Activated CD4-positive, alpha-beta T cell treated with anti-CD3 and anti-CD28 coated beads, Interleukin-2, amount 50 U/mL, for 4 hours (primary cell): Measurements from ENCODE around the gene PIH1D1.
"Not testable (repeated sequence)": the region's sequence is repeated elsewhere in the genome, so short reads cannot be mapped to it uniquely, and the experiment has no call there.

Source experiments
- DNase-seq, 2 experiments: peaks; one replicate each; pipeline ENCODE4 v3.0.0-alpha.2; 2020

PIH1D1 gene

DNA sequence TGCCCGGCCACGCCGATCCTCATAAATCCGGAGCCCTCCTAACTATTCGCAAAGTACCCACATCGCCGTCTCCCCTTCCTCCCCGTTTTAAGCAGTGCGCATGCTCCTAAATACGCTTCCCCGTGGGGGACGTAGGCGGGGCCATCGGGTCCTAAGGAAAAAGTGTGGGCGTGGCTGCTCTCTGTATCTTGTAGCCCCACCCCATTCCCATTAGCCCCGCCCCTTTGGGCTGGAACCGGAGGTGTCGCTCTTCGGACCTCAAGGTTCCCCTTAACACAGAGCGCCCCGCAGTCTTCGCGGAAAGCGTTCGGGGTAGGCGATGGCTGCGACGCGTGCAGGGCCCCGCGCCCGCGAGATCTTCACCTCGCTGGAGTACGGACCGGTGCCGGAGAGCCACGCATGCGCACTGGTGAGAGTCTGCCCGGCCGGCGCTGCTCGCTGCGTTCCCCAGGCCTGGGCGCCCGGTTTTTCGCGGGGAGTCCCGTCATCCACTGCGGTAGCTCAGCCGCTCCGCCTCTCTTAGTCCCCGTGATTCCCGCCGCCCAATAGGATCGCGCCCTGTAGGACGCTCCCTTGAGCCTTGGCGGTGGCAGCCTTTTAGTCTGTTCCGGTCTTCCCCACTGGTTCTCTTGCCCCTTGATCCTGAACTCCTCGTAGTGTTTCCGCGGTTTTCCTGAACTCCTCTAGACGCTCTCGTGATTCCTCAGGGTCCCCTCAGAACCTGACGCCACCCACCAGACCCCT is 1.6 kb upstream of the PIH1D1 start, which contains the start of gene ALDH16A1:
Gene ALDH16A1 (plus strand): TSS at position 213 of the 744 bp plus-strand sequence. CDS start 107 bp downstream, at position 320.
- peak; percentile 95 to 96 for DNase-seq

DNA sequence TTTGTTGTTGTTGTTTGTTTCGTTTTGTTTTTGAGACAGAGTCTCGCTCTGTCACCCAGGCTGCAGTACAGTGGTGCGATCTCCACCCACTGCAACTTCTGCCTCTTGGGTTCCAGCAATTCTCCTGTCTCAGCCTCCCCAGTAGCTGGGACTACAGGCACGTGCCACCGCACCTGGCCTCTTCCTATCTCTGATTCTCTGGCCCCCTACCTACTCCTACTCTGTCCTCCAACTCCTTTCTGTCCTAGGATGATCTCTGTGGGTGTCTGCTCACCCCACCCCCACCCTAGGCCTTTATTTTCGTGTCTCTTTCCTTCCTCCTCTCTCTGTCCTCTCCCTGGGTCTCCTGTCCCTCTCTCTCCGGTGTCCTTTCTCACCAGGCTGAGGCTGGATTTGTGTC is 1.2 kb downstream of the PIH1D1 start:
- DNase-seq = no peak

DNA sequence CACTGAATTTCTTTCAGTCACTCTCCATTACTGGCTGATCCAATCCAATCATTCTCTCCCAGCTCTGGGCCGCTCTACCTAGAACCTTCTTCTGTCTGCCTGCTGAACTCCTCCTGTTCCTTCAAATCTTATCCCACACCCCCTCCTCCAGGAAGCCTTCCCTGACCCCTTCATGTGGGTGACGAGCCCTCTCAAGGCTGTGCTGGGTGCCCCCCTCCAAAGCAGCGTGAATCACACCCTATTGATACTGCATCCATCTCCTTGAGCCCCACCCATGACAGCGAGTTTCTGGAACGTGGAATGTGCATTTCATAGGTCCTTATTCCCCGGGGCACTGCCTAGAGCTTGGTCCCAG is 3.2 kb downstream of the PIH1D1 start:
- no peak for DNase-seq

DNA sequence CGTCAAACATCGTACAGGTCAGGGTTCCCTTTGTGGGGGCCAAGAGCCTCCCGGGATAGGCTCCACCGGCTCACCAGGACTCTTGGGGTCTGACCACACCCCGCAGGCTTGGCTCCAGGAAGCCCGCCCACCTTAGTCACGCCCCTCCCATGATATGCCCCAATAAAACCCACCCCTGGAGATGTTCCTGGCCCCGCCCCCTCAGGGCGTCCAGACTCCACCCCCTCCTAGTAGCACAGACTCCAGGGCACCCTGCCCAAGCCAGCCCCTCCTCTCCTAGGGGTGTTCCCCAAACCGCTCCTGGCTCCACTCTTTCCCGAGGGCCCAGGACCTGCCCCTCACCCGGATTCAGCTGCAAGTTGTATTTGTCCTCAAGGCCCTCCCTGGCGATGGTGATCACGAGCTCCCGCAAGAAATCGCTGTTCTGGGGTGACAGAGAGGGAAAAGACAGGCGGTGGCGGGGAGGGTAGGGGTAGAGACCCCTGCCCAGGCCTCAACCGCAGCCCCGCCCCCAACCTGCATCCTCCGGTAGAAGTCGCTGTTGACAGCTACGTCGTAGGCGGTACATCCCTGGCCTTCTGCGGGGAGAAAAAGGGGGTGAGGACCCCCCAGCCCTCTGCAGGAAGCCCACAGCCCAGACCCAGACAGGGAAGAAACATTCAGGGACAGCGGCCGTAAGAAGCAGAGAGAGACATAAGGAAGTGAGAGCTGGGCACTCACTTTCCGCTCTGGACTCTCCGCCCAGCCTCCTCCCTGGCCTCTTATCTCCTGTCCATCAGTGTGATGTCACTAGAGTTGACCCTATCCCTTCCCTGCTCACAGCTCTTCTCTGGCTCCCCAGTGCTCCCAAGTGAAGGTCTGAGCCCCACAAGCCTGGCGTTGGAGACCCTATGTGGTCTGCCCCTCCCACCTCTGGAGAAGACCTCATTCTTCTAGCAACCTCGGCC is 3.9 kb downstream of the PIH1D1 start:
- DNase-seq = no peak

DNA sequence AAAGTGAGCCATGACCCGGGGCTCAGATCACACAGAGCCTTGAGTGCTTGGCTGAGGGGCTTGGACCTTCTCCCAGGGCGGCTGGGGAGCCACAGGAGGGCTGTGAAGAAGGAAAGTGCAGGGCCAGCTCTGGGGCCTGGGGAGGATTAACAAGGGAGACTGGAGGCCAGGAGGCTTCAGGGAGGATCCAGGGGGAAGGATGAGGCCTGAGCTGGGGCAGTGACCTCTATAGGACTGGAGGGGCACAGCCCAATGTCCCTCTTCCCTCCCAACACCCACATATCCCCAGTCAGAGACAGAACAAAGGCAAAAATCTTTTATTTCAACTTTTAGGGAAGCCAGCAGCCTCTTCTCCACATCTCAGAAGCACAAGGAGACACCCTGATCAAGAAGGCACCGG is 5.6 kb downstream of the PIH1D1 start:
- DNase-seq = no peak

DNA sequence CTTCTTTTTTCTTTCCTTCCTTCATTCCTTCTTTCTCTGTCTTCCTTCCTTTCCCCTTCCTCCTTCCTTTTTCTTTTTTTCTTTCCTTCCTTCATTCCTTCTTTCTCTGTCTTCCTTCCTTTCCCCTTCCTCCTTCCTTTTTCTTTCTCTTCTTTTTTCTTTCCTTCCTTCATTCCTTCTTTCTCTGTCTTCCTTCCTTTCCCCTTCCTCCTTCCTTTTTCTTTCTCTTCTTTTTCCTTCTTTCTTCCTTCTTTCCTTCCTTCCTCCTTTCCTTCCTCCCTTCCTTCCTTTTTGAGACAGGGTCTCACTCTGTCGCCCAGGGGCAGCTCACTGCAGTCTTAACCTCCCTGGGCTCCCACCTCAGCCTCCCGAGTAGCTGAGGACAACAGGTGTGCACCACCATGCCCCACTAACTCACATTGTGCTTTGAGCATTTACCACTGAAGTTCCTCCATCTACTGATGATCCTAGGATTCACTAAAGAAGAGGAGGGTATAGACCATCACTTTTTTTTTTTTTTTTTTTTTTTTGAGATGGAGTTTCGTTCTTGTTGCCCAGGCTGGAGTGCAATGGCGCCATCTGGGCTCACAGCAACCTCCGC is 7.4 kb downstream of the PIH1D1 start:
- not testable (repeated sequence) for DNase-seq

DNA sequence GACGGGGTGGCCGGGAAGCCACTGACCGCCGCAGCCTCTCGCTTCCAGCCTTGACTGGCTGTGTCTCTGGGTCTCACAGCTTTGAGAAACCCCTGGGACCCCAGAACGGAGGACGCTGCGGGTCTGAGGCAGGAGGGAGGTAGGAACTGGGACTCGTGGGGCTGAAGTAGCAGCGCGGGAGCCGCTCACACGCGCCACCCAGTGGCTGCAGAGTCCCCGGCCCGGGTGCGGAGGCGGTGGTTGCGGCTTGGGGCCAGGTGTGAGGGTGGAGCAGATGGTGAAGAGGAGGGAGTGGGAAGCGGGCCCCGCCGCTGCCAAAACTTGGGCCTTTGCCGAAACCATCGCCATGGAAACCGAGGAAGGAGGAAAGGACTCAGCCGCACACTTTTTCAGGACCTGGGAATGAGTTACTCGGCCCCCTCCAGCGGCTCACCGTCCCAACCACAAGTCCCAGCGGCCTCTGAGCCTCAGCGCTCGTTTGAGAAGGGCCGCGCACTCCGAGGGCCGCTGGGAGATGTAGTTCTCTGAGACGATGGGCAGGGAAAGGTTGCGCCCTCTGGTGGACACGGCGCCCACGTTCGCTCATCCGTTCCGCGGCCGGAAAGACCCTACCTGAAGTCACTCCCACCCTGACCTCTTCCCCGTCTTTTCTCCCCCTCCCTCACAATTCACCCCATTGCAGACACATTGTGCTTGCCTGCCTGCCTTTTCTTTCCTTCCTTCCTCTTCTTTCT is 8.1 kb downstream of the PIH1D1 start:
- peak; percentile 90 for DNase-seq

DNA sequence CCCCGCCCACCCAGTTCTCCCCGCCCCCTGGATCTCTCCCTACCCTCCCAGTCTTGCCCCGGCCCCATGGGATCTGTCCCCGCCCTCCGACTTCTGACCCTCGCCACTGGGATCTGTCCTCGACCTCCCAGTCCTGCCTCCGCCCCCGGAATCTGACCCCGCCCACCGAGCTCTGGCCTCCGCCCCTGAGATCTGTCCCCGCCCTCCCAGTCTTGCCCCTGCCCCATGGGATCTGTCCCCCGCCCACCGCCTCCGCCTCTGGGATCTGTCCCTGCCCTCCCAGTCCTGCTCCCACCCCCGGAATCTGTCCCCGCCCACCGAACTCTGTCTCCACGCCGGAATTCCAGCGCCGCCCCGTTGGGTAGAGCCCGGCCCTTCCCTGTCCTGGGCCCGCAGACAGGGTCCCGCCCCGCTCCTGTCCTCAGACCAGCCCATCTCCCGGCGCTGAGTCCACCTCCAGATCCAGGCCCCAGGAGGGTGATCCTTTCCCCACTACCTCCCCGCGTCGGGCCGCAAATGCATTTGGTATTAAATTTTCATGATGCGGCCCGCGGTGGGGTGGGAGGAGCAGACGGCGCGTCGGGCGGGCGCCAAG is 8.7 kb downstream of the PIH1D1 start:
- peak; percentile 24 to 40 for DNase-seq

DNA sequence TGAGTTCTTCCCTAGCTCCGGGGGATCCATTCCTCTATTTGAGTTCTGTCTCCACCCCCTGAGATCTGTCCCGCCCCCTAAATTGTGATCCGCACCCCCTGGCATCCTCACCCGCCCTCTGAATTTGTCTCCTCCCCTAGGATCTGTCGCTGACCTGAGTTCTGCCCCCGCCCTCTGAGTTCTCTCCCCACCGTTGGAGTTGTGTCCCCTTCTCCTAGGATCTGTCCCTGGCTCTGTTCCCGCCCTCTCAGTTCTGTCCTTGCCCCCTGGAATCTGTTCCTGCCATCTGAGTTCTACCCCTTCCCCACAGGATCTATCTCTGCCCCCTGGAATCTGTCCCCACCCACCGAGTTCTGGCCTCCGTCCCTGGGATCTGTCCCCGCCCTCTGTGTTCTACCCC is 9.3 kb downstream of the PIH1D1 start:
- no peak for DNase-seq

DNA sequence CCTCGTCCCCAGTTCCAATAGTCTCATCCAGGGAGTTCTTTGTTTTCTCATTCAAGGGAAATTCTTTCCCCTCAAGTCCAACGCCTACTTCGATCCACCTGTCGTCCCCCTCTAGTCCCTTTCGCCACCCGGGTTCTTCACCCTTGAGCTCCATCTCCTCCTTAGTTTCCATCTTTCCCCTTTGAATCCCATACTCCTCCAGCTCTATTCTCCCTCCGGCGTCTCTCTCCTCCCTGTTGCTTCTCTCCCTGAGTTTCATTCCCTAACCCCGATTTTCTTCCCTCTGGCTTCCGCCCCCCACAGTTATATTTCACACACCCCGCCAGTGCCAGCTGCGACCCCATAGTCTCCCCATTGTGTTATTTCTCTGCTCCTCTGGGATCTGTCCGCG is 9.7 kb downstream of the PIH1D1 start:
- no peak for DNase-seq

DNA sequence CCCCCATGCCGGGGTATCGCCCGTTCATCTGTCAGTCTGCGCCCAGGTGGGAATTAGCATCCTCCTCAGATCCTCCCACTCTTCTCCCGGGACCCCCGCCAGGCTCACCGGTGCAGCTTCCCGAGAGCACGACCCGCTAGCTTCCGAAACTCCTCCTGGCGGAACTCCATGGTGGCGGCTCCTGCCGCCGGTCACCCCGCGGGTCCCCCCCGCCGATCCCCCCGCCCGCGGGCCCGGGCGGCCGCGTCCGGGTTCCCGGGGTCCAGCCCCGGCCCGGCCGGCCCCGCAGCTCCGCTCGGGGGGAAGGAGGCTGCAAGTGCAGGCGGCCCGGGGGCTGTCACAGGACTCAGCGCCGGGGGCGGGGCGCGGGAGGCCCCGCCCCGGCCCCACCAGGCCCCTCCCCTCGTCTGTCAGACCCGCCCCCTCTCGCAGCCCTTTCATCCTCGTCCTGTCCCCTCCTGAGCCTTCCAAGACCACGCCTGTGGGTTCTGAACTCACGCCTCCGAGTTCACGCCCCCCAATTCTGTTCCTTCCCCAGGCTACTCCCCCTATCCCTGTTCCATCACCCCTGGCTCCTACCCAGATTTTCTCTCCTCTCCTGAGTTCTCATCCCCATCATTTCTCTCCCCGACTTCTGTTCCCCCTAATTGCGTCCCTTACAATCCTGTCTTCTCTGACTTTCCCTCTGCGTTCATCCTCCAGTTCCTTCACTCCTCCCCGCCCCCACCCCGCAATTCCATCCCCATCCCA is 10.2 kb downstream of the PIH1D1 start, which contains the start of gene SLC17A7:
Gene SLC17A7 (minus strand): TSS at position 318 of the 750 bp plus-strand sequence. CDS start 148 bp downstream, at position 170.
- no peak for DNase-seq

DNA sequence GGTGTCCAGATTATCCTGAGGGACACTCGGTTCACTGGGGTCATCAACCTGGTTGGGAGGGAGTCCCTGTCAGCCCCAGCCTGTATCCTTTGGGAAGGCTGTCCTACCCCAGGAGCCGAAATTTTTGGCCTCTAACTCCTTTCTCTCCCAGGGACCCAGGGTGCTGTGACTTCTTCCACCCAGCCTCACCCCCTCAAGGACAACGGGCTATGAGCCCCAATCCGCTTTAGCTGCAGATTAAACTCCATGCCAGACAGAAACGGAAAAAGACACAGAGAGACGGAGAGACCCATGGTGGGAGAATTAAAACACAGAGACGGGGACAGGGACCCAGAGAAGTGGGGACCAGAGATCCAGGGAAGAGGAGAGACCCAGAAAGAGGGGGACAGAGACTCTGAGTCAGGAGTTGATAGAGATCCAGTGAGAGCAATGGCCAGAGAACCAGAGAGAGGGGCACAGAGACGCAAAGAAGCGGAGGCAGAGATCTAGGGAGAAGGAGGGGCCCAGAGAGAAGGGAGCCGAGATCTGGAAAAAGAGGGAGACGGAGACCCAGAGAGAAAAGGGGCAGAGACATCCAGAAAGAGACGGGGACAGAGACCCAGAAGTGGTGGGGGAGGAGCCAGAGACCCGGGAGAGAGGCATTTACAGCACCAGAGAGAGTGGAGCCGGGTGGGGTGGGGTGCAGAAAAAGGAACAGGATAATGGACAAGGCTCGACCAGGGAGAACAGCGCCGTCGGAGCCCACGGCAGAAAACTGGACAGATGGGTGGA is 11.0 kb downstream of the PIH1D1 start:
- no peak for DNase-seq

DNA sequence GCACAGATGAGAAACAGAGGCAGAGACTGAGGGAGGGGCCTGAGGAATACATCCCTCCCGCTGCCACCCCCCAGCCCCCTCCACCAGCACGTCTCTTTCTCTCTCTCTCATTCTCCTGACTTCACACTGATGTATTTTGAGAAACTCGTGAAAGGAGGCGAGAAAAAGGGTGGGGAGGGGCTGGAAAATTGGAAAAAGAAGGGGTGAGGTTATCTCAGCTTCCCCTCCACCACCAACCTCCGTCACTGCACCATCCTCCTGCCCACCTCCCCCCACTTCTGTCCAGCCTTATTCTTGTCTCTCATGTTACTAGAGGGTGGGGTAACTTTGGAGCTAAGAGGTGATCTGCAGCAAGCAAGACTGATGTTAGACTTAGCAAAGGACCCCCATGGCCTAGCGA is 11.8 kb downstream of the PIH1D1 start:
- no peak for DNase-seq

DNA sequence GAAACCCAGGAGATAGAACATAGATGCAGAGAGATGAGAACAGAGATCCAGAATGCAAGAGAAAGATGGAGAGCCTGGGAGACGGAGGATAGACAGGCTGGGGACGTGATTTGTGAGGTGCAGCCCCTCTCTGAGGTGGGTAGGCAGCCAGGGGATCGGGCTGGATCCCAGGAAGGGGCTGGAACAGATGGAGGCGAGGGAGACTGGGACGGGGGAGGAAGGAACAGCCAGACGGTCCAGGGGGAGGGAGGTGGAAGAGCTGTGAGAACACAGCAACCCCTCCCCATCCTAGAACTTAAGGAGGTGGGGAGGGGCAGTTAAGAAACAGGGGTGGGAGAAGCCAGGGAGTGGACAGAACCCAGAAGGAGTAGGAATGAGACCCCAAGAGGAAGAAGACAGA is 13.4 kb downstream of the PIH1D1 start:
- no peak for DNase-seq

DNA sequence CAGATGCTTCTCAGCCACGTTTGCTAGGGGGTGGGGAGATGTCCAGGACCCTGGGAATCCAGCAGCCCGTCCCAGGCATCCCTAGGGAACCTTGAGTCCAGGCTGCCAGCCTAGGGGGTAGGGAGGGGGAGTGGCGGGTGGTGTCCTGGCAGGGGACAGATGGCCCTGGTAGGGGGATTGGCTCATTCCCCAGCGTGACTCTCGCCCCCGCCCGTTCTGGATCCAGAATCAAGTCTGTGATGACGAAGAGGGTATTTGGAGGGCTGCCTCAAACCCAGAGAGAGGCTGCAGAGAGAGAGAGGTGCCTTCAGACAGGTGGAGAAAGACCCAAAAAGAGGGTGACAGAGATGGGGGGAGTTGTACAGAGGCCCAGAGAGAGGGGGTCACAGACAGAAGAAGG is 14.4 kb downstream of the PIH1D1 start:
- no peak for DNase-seq

DNA sequence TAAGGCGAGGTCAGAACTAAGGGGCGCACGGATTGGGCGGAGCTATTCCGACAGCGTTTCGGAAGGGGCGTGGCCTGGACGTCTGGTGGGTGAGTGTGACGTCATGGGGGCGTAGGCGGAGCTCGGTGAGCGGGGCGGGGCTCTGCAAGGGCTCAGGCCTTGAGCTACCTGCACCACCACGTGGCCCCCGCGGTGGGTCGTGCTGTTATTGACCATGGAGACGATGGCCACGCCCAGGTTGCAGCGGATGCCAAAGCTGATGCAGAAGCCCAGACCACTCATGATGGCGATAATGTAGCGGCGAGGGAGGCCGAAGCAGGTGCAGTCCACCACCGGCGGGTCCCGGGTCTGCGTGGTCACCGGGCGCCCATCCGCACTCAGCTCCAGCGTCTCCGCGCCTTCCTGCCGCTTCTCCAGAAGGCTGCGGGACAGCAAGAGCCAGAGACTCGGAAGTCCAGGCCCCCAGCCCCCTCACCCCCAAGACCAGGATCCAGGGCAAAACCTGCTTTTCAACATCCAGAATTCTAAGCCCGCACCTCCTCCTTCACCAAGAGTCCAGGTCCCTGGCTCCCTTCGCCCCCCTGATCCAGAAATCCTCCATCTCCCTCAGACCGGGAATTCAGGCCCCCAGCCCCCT is 15.1 kb downstream of the PIH1D1 start:
- peak; percentile 35 to 48 for DNase-seq

DNA sequence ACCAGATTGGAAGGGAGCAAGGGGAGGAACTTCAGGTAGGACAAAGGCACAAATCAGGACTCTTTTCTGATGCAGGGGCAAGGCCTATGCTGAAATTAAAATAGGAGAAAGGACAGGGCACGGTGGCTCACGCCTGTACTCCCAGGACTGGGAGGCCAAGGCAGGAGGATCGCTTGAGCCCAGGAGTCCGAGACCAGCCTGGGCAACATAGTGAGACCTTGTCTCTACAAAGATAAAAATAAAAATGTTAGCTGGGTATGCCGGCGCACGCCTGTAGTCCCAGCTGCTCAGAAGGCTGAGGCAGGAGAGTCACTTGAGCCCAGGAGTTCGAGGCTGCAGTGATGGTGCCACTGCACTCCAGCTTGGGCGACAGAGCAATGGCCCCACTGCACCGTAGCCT is 15.9 kb downstream of the PIH1D1 start:
- no peak for DNase-seq

DNA sequence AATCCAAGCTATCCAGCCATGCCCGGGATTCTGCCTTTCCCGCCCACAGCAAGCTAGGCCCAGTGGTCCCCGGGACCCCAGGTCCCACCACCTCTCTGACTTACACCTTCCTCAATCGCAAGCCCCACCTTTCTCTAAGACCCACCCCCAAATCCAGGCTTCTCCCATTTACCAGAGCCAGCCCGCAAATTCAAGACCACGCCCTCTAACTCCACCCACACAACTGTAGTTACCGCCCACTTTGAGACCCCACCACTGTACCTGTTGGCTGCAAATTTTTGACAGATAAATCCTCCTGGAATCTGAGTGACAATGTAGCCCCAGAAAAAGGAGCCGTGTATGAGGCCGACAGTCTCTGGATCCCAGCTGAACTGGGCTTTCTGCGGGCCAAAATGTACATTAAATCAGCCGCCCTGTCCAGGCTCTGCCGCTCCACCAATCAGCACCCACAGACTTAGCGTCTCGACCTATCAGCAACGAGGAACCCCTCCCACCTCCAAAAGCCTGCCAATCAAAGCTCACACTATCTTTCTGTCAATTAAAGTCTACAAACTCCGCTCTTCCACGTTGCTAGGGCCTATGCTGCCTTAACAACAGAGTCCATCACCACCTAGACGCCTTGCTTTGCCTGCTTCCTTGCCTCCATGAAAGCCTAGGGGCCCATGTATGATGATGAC is 16.6 kb downstream of the PIH1D1 start:
- DNase-seq = no peak

DNA sequence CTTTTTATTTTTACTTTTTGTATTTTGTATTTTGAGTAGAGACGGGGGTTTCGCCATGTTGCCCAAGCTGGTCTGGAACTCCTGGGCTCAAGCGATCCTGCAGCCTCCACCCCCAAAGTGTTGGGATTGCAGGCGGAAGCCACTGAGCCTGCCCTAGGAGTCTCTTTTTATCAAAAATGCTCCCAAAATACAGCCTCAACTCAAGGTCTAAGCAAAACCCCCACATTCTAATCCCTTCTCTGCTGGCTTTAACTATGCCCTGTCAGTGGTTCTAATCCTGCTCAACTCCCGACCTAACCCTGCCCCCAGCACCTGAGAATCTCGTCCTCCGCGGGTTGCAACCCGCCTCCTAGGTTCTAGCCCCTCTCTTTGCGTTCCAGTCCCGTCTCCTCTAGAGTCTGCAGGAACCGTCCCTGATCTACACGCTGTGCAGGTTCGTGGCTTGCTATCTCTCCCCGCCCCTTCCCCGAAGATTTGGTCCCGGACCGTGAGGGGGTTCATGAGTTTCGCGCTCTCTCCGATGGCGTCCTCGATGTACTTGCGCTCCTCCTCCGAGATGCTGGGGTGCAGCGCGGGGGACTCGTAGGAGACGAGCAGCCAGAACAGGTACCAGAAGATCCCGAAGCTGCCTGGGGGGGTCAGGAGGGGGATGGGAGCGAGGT is 18.2 kb downstream of the PIH1D1 start:
- DNase-seq = no peak
